ENCODE results near the gene EML5. TPM values are rescaled to one million over a fixed set of nuclear protein-coding genes. Genes with fewer than 3 reads are reported as not detected.

EML5 gene
- total and polyA plus RNA-seq, 12 donors, result 1.8 to 17.3 (median 6.3) TPM

DNA sequence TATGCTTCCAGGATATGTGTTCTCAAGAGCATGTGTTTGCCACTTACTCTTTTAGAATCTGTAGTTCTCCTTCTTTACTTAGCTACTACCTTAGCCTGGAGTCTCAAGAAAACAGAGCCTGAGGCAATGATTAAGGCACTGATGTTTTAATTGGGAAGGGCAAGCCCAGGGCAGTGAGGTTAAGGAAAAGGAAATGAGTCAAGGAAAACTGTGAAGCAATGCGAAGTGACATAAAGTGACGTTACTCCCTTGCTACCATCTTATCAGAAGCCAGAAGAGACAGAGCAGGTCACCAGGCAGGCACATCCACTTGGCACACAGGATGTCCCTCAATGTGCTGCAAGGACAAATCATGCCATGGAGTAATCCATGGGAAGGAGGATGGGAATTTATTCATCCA, 11.3 kb upstream of the EML5 start:
- H3K27ac ChIP-seq, result no peak overlapping the region
- no peak for DNase-seq
- intact Hi-C loops (cut with DNase I), result no loop called here
- H3K4me1 ChIP-seq (replicated peaks in 1 of 2), result no peaks in the 10 kb centered on the region
- H3K9me3 ChIP-seq (replicated peaks in 1 of 3), result no peaks in the 10 kb centered on the region
- H3K36me3 ChIP-seq (replicated peaks in 1 of 2), result no peaks in the 10 kb centered on the region
- H3K4me3 ChIP-seq, result no peak overlapping the region
- no peaks in the 10 kb centered on the region for H3K27me3 ChIP-seq
- WGBS, 4 donors, result 44 to 70% (median 63%) methylated on average over 2 of the region's 2 CpGs
- TF ChIP-seq POLR2A (IDR thresholded peaks at IDR 0.05), result no peak
- no peak for TF ChIP-seq CTCF (IDR thresholded peaks at IDR 0.05)

DNA sequence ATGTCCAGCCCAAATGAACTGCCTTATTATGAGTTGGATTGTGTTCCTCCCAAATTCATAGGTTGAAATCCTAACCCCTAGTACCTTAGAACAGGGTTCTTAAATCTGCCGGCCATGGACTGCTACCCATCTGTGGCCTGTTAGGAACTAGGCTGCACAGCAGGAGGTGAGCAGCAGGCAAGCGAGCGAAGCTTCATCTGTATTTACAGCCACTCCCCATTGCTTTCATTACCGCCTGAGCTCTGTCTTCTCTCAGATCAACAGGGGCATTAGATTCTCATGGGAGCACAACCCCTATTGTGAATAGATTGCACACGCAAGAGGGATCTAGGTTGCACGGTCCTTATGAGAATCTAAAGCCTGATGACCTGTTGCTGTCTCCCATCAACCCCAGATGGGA, 9.8 kb upstream of the EML5 start:
- no peak overlapping the region for H3K4me3 ChIP-seq
- no peaks in the 10 kb centered on the region for H3K27me3 ChIP-seq
- no peaks in the 10 kb centered on the region for H3K9me3 ChIP-seq (replicated peaks in 1 of 3)
- WGBS, 4 donors, result 88 to 96% (median 92%) methylated on average over 4 to 6 of the region's 6 CpGs
- no peak for DNase-seq
- no peak overlapping the region for H3K27ac ChIP-seq
- H3K4me1 ChIP-seq (replicated peaks in 1 of 2), result no peaks in the 10 kb centered on the region
- TF ChIP-seq CTCF (IDR thresholded peaks at IDR 0.05), result no peak
- TF ChIP-seq POLR2A (IDR thresholded peaks at IDR 0.05), result no peak
- intact Hi-C loops (cut with DNase I), result no loop called here
- no peaks in the 10 kb centered on the region for H3K36me3 ChIP-seq (replicated peaks in 1 of 2)

- TF ChIP-seq CTCF (IDR thresholded peaks at IDR 0.05) (no peak), POLR2A (IDR thresholded peaks at IDR 0.05) (no peak)
- 68 to 71% (median 69%) methylated on average over 5 of the region's 5 CpGs for WGBS, 4 donors
- no peaks in the 10 kb centered on the region for H3K9me3 ChIP-seq (replicated peaks in 1 of 3)
- no peaks in the 10 kb centered on the region for H3K27me3 ChIP-seq
- no peak overlapping the region for H3K27ac ChIP-seq
- no peaks in the 10 kb centered on the region for H3K36me3 ChIP-seq (replicated peaks in 1 of 2)
- no peak overlapping the region for H3K4me3 ChIP-seq
- no peaks in the 10 kb centered on the region for H3K4me1 ChIP-seq (replicated peaks in 1 of 2)
- intact Hi-C loops (cut with DNase I), result loop anchor here in 1 of 2 donors (10.0 kb wide), 1 partner anchor 45 kb away; no protein-coding TSS in a partner anchor
- DNase-seq, result no peak
These were observed 6.8 kb upstream of the EML5 start for GRCh38 chr14:88799522-88799921.

GRCh38 chr14:88798156-88798555, 5.4 kb upstream of the EML5 start:
- H3K9me3 ChIP-seq (replicated peaks in 1 of 3), result no peaks in the 10 kb centered on the region
- DNase-seq, result no peak
- 80 to 85% (median 83%) methylated on average over 4 of the region's 4 CpGs for WGBS, 4 donors
- intact Hi-C loops (cut with DNase I), result loop anchor here in 1 of 2 donors (10.0 kb wide), 1 partner anchor 47 kb away; no protein-coding TSS in a partner anchor
- H3K36me3 ChIP-seq (replicated peaks in 1 of 2), result no peaks in the 10 kb centered on the region
- TF ChIP-seq CTCF (IDR thresholded peaks at IDR 0.05) (no peak), POLR2A (IDR thresholded peaks at IDR 0.05) (no peak)
- no peaks in the 10 kb centered on the region for H3K4me1 ChIP-seq (replicated peaks in 1 of 2)
- H3K4me3 ChIP-seq, result no peak overlapping the region
- no peaks in the 10 kb centered on the region for H3K27me3 ChIP-seq
- no peak overlapping the region for H3K27ac ChIP-seq
